Measurements from ENCODE around the gene RTN3.

GRCh38 chr11:63769714-63770455, 88.6 kb downstream of the RTN3 start:
- TF ChIP-seq ZC3H4 (CRISPR knock-in tag; IDR thresholded peaks at IDR 0.05; ENCODE audit: borderline replicate concordance) (no peak), MEF2A (IDR thresholded peaks at IDR 0.05; ENCODE audit: control insufficient read depth, low read depth, low read length) (no peak)

Measured in K562 (cell line).